Measurements from ENCODE around the gene CD58. TPM values are rescaled to one million over a fixed set of nuclear protein-coding genes. Genes with fewer than 3 reads are reported as not detected.

Gene CD58
- polyA plus RNA-seq, 1 of the 3 experiments (the other 2 are of a cell fraction): 18.1 TPM

DNA sequence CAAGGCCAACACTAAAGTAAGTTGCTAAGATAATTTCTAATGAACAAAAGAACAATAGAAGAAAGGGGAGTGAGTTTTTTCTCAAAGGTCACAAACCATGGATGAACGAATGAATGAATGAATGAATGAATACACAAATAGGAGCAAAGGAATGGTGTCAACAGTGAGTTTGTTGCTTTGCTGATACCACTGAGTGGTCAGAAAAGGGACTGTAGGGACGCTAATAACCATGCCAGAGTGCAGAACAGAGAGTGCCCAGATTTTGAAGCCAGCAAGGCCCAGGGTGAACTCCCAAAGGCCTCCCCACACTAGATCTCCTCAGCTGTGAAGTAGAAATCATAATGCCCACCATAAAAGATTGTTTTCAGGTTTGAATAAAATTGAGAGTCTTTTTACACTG, 15.9 kb downstream of the CD58 start (continued):
- TF ChIP-seq JUND (IDR thresholded peaks at IDR 0.05) (no peak), MXI1 (IDR thresholded peaks at IDR 0.05; ENCODE audit: low read depth, low read length) (no peak), RXRA (IDR thresholded peaks at IDR 0.05; ENCODE audit: borderline replicate concordance, low read depth) (no peak), SMC3 (IDR thresholded peaks at IDR 0.05; ENCODE audit: low read depth, low read length) (no peak), GABPA (IDR thresholded peaks at IDR 0.05; ENCODE audit: low read depth) (no peak), NFIC (IDR thresholded peaks at IDR 0.05; ENCODE audit: borderline replicate concordance) (no peak)

GRCh38 chr1:116553386-116554115, 17.3 kb downstream of the CD58 start:
- Histone ChIP-seq H3K36me3 (replicated peaks in 1 of 2; ENCODE audit: control insufficient read depth in 1 of 2, insufficient read depth in 2 of 2, low read length in 1 of 2) (no peaks in the 10 kb centered on the region), H3F3A (replicated peaks; ENCODE audit: insufficient read depth) (peaks cover 2% of the 10 kb centered on the region), H3K9me2 (no peaks in the 10 kb centered on the region; the same call in 1 of the 2 replicates), H3K4me2 (no peak overlapping the region), H3K4me3 (ENCODE audit: low read depth in 2 of 2, low read length in 1 of 2) (no peak overlapping the region), H3K27ac (ENCODE audit: low read depth in 2 of 2, low read length in 1 of 2) (no peak overlapping the region), H2AFZ (ENCODE audit: low read depth) (no peak overlapping the region), H3K9ac (no peak overlapping the region), H3K4me1 (ENCODE audit: control insufficient read depth in 1 of 2, insufficient read depth in 2 of 2, low read depth in 1 of 2, low read length in 1 of 2) (peaks cover 4 to 12% of the 10 kb centered on the region in 2 experiments; a peak in 3 of 4 replicates), H3K9me3 (no peaks in the 10 kb centered on the region), H4K20me1 (ENCODE audit: insufficient read depth) (no peaks in the 10 kb centered on the region), H3K27me3 (ENCODE audit: insufficient read depth) (no peaks in the 10 kb centered on the region), H3K79me2 (ENCODE audit: insufficient read depth) (peaks cover 19% of the 10 kb centered on the region)
- TF ChIP-seq PBX3 (IDR thresholded peaks at IDR 0.05) (peak; percentile 61), GABPA (IDR thresholded peaks at IDR 0.05; ENCODE audit: low read depth) (no peak), ELF1 (IDR thresholded peaks at IDR 0.05) (no peak), SIN3A (IDR thresholded peaks at IDR 0.05; ENCODE audit: borderline replicate concordance, low read depth, low read length) (no peak), RCOR1 (IDR thresholded peaks at IDR 0.05; ENCODE audit: low read length) (no peak)
- CTCF ChIA-PET: interaction anchor here (0.7 to 1.4 kb wide), 2 partner anchors 38 to 55 kb away, joined by 3 read pairs; no protein-coding TSS in a partner anchor
- POLR2A ChIA-PET: no interaction called here
- 100% methylated on average over 1 of the region's 1 CpG for WGBS (ENCODE audit: low lambda C conversion rate)
- no peak for DNase-seq

GRCh38 chr1:116546354-116546977, 24.4 kb downstream of the CD58 start:
- Histone ChIP-seq H3K4me2 (no peak overlapping the region), H3K4me3 (ENCODE audit: low read depth in 2 of 2, low read length in 1 of 2) (no peak overlapping the region), H3K9me2 (no peaks in the 10 kb centered on the region), H3K9ac (no peak overlapping the region), H3K27me3 (ENCODE audit: insufficient read depth) (no peaks in the 10 kb centered on the region), H3K79me2 (ENCODE audit: insufficient read depth) (0 out of 2 replicates have a peak, but pooled peaks cover 4% of the 10 kb centered on the region), H3F3A (replicated peaks; ENCODE audit: insufficient read depth) (no peaks in the 10 kb centered on the region), H3K4me1 (ENCODE audit: control insufficient read depth in 1 of 2, insufficient read depth in 2 of 2, low read depth in 1 of 2, low read length in 1 of 2) (no peaks in the 10 kb centered on the region), H3K36me3 (replicated peaks in 1 of 2; ENCODE audit: control insufficient read depth in 1 of 2, insufficient read depth in 2 of 2, low read length in 1 of 2) (peaks cover 0 to 2% of the 10 kb centered on the region in 2 experiments), H3K9me3 (no peaks in the 10 kb centered on the region), H3K27ac (ENCODE audit: low read depth in 2 of 2, low read length in 1 of 2) (no peak overlapping the region), H2AFZ (ENCODE audit: low read depth) (no peak overlapping the region), H4K20me1 (ENCODE audit: insufficient read depth) (no peaks in the 10 kb centered on the region)
- WGBS (ENCODE audit: low lambda C conversion rate): 91% methylated on average over 4 of the region's 4 CpGs
- no peak for TF ChIP-seq MXI1 (IDR thresholded peaks at IDR 0.05; ENCODE audit: low read depth, low read length)
- ChIA-PET CTCF (no interaction called here), POLR2A (no interaction called here)
- DNase-seq: no peak
